ENCODE data around the gene PXDN. TPM values are rescaled to one million over a fixed set of nuclear protein-coding genes. Genes with fewer than 3 reads are reported as not detected.

Gene PXDN
- total RNA-seq, 1 donor from 2014 or later: 459 TPM

DNA sequence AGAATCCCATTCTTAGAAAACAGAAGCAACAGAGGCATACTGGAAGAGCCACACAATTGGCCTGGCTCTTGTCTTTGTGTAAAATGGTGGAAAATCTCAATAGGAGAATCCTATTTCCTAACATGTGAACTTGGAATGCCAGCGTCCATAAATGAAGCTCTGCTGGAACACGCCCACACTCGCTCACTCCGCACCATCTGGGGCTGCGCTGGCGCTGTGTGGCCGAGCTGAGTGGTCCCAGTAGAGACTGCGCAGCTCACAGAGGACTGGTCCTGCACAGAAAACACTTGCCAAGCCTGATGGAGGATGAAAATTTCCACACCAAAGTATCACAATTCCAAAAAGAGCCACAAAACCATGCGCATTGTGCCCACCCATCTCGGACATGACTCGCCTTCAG, 56.2 kb downstream of the PXDN start:
- Mint-ChIP-seq H3K27me3 (ENCODE audit: unreplicated experiment) (no peaks in the 10 kb centered on the region), H3K4me1 (ENCODE audit: unreplicated experiment) (peaks cover 32% of the 10 kb centered on the region), H3K27ac (ENCODE audit: unreplicated experiment) (no peak overlapping the region), H3K9me3 (ENCODE audit: unreplicated experiment) (no peaks in the 10 kb centered on the region), H3K36me3 (ENCODE audit: unreplicated experiment) (peaks cover 44% of the 10 kb centered on the region), H3K4me3 (ENCODE audit: unreplicated experiment) (no peak overlapping the region)
- TF ChIP-seq, protein P1, sequence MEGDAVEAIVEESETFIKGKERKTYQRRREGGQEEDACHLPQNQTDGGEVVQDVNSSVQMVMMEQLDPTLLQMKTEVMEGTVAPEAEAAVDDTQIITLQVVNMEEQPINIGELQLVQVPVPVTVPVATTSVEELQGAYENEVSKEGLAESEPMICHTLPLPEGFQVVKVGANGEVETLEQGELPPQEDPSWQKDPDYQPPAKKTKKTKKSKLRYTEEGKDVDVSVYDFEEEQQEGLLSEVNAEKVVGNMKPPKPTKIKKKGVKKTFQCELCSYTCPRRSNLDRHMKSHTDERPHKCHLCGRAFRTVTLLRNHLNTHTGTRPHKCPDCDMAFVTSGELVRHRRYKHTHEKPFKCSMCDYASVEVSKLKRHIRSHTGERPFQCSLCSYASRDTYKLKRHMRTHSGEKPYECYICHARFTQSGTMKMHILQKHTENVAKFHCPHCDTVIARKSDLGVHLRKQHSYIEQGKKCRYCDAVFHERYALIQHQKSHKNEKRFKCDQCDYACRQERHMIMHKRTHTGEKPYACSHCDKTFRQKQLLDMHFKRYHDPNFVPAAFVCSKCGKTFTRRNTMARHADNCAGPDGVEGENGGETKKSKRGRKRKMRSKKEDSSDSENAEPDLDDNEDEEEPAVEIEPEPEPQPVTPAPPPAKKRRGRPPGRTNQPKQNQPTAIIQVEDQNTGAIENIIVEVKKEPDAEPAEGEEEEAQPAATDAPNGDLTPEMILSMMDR (IDR thresholded peaks at IDR 0.05): no peak
- no peak for DNase-seq (ENCODE audit: extremely low spot score, unreplicated experiment)

DNA sequence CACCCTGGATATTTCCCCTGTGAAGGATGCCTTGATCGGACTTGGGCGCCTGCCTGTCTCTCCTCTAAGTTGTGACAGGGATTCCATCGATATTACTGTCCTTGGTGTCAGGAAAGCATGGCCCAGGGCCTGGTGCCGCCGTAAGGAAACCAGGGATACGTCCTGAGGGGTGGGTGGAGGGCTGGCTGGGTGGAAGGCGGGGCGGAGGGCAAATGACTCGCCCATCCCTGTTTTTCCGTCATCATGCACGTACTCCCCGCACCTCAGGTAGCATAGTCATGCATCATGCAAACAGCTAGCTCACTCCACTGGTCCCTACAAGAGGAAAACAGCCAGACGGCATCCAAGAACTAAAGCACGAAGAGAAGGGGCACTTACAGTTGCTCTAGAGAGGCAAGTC, 57.1 kb downstream of the PXDN start:
- no peaks in the 10 kb centered on the region for H3K9me3 Mint-ChIP-seq (ENCODE audit: unreplicated experiment)
- DNase-seq (ENCODE audit: extremely low spot score, unreplicated experiment): no peak
- H3K4me1 Mint-ChIP-seq (ENCODE audit: unreplicated experiment): peaks cover 32% of the 10 kb centered on the region
- H3K27ac Mint-ChIP-seq (ENCODE audit: unreplicated experiment): peak overlapping the region; percentile 74
- peaks cover 46% of the 10 kb centered on the region for H3K36me3 Mint-ChIP-seq (ENCODE audit: unreplicated experiment)
- no peak overlapping the region for H3K4me3 Mint-ChIP-seq (ENCODE audit: unreplicated experiment)
- no peaks in the 10 kb centered on the region for H3K27me3 Mint-ChIP-seq (ENCODE audit: unreplicated experiment)
- TF ChIP-seq, protein P1 (IDR thresholded peaks at IDR 0.05): no peak

DNA sequence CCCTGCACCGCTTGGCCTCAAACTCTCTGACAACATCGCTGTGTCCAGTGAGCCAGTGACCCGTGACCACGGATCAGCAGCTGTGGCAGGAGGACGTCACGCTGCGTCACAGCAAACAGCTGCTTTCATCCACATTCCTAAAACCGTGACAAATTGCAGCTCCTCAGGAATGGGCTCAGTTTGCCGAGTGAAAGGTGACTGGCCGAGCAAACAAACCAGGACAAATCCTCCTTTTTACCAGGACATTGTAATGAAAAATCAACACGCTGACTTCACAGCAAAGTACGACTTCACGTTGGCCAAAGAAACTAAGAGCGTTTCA, 57.6 kb downstream of the PXDN start:
- Mint-ChIP-seq H3K36me3 (ENCODE audit: unreplicated experiment) (peaks cover 45% of the 10 kb centered on the region), H3K27ac (ENCODE audit: unreplicated experiment) (peak overlapping the region; percentile 74), H3K27me3 (ENCODE audit: unreplicated experiment) (no peaks in the 10 kb centered on the region), H3K4me3 (ENCODE audit: unreplicated experiment) (peak overlapping the region; percentile 15), H3K9me3 (ENCODE audit: unreplicated experiment) (no peaks in the 10 kb centered on the region), H3K4me1 (ENCODE audit: unreplicated experiment) (peaks cover 32% of the 10 kb centered on the region)
- peak; percentile 82 for DNase-seq (ENCODE audit: extremely low spot score, unreplicated experiment)
- TF ChIP-seq, protein P1 (IDR thresholded peaks at IDR 0.05): no peak

DNA sequence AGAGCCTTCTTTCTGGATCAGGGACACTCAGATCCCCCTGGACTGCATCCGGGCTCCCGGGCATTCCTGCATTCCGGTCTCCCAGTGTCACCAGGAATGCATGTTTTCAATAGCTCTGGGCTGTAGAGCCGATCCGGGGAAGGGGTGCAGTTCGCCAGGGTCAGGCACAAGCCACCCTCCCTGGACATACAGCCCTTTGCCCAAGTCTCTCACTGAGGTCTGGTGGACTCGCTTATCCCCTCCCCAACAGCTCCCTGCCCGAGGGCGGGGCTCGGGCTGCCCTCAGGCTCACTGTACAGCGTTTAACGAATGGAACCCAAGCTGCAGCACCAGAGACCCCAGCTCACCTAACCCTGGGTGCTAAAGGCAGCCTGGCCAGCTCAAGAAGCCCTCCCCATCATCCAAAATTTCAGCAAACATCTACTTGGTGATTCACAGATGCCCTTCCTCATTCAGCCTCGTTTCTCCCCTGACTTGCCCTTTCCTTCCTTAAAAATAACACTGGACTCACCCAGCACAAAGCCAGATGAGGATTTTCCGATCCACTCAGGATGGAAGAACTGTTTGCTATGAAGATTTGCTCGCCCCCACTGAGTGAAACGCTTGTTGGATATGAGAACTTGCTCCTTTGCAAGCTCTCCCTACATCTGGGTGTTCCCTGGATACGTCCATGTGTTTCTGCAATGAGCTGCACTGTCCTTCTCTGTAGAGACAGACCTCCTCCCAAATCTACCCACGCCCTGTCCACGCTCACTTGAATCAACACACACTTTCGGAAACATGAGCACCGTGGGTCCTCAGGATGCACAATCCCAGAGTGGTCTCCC, 58.1 kb downstream of the PXDN start:
- Mint-ChIP-seq H3K4me3 (ENCODE audit: unreplicated experiment) (peak overlapping the region; percentile 15), H3K9me3 (ENCODE audit: unreplicated experiment) (no peaks in the 10 kb centered on the region), H3K27me3 (ENCODE audit: unreplicated experiment) (no peaks in the 10 kb centered on the region), H3K4me1 (ENCODE audit: unreplicated experiment) (peaks cover 32% of the 10 kb centered on the region), H3K27ac (ENCODE audit: unreplicated experiment) (peak overlapping the region; percentile 74), H3K36me3 (ENCODE audit: unreplicated experiment) (peaks cover 45% of the 10 kb centered on the region)
- TF ChIP-seq, protein P1 (IDR thresholded peaks at IDR 0.05): no peak
- peak; percentile 81 for DNase-seq (ENCODE audit: extremely low spot score, unreplicated experiment)

DNA sequence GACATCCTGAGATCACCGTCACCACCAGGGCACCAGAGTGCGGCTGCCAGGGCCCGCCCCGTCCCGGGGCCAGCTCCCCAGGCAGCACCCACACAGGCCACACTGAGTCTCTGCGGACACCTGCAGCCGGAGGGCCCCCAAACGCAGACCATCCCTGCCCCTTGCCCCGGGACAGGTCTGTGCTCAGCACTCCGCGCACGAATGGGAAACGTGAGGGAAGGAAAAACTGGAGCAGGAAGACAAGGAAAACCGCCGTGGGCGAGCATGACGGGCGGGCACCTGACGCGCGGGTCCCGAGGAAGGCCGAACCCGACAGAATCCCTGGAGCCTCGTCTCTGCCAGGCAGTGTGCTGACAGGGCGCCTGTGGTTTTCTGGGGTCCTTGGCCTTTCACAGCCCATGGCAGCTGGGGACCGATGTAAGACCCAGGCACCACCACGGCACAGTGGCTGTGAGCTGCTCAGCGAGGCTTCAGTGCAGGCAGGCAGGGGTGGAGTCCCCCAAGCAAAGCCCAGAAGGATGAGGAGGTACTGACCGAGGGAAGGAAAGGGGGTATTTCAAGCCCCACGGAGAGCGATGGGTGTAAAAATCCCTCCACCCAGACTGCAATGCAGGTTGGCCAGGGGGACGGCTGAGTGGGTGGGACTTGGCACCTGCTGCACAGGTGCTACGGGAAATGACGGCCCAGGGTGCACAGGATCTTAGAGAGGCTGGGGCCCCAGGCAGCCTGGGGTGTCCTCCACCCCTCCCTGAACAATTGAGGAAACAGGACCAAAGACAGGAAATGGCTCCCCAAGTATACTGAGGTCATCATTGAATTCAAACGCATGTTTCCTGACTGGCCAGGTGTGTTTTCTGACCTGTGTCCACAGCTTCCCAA, 59.0 kb downstream of the PXDN start:
- DNase-seq (ENCODE audit: extremely low spot score, unreplicated experiment): peak; percentile 82
- no peaks in the 10 kb centered on the region for H3K27me3 Mint-ChIP-seq (ENCODE audit: unreplicated experiment)
- H3K36me3 Mint-ChIP-seq (ENCODE audit: unreplicated experiment): peaks cover 44% of the 10 kb centered on the region

More for the DNA sequence above, 59.0 kb downstream of the PXDN start:
- Mint-ChIP-seq H3K4me1 (ENCODE audit: unreplicated experiment) (peaks cover 32% of the 10 kb centered on the region), H3K27ac (ENCODE audit: unreplicated experiment) (peak overlapping the region; percentile 74), H3K9me3 (ENCODE audit: unreplicated experiment) (no peaks in the 10 kb centered on the region), H3K4me3 (ENCODE audit: unreplicated experiment) (no peak overlapping the region)
- TF ChIP-seq, protein P1 (IDR thresholded peaks at IDR 0.05): no peak

Measured in osteocyte (in vitro differentiated cells).